SH-SY5Y (cell line): Measurements from ENCODE around the gene STK11.

Source experiments
- GATA2 ChIP-seq: IDR thresholded peaks from 2 replicates; pipeline ENCODE4 v1.6.1; 2011; ENCODE audit warnings: mild to moderate bottlenecking, low read depth, low read length
- GATA3 ChIP-seq: IDR thresholded peaks from 2 replicates; pipeline ENCODE4 v1.6.1; 2011; ENCODE audit warnings: low read depth, mild to moderate bottlenecking, low read length, moderate library complexity

The STK11 gene

DNA sequence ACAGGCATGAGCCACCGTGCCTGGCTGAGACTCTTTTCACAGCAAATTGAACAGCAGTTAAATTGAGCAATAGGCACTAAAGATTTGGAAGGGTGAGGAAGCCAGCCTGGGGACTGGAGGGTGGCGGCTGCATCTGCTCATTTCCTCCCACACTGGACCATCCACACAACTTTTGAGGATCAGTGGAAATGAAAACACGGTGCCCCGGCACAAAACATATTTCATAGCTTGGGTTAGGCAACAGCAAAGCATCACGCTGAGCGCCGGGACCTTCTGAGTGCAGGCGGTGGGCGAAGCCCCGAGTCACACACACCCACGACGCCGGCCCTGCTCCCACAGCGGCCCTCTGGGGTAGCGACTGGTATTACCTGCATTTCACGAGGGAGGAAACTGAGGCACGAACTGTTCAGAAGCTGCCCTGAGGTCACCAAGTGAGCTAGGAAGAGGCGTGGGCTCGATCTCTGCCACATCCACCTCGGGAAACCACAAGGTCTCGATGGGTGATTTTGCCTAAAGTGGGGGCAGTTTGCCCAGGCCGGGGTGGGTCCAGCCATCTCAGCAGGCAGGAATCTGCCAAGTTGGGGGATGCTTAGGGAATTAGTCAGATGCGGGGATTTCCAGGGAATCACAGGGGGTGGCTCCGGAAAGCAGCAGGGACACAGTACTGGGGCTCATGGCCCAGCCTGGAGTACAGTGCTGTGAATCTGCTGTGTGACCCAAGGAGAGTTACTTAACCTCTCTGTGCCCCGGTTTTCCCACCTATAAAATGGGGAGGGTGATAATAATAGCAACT lies 28.1 kb upstream of the STK11 start:
- TF ChIP-seq GATA2 (no peak), GATA3 (no peak)

DNA sequence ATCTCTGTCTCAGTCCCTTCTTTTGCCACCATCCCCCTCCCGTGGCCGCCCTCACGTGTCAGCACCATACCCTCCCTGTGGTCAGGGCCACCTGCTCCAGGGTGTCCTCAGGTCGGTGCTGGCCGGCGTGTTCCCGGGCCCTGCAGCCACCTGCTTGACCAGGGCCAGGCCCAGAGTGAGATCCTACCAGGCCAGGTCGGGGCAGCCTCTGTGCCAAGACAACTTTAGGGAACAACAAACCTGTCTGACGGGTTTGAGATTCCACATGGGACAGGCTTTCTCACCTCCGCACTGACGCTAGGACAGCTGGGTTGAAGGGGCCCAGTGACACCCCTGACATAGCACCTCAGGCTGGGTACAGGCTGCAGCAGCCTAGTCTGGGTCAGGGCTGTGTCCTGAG lies 24.0 kb upstream of the STK11 start:
- TF ChIP-seq GATA2 = no peak
- TF ChIP-seq GATA3 = no peak

DNA sequence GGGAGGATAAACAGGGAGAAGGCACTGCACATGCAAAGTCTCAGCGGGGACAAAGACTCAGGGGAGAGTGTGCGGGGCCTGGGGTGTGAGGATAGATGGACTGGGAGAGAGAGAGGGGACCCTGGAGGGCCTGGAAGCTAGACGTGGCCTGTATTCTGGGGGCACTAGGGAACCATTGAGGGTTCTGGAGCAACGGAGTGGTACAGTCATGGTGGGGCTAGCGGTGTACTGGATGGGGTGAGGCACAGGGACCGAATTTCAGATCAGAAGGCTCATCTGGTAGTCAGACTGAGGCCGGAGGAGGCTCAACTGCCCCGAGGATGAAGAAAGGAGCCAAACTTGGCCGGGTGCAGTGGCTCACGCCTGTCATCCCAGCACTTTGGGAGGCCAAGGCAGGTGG lies 23.5 kb upstream of the STK11 start:
- TF ChIP-seq GATA3 (no peak), GATA2 (no peak)

DNA sequence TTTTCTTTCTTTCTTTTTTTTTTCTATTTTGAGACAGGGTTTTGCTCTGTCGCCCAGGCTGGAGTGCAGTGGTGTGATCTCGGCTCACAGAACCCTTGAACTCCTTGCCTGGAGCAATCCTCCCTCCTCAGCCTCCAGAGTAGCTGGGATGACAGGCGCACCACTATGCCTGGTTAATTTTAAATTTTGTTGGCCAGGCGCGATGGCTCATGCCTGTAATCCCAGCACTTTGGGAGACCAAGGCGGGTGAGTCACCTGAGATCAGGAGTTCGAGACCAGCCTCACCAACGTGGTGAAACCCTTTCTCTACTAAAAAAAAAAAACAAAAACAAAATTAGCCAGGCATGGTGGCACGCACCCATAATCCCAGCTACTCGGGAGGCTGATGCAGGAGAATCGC lies 22.9 kb upstream of the STK11 start:
- TF ChIP-seq GATA2 (no peak), GATA3 (no peak)

DNA sequence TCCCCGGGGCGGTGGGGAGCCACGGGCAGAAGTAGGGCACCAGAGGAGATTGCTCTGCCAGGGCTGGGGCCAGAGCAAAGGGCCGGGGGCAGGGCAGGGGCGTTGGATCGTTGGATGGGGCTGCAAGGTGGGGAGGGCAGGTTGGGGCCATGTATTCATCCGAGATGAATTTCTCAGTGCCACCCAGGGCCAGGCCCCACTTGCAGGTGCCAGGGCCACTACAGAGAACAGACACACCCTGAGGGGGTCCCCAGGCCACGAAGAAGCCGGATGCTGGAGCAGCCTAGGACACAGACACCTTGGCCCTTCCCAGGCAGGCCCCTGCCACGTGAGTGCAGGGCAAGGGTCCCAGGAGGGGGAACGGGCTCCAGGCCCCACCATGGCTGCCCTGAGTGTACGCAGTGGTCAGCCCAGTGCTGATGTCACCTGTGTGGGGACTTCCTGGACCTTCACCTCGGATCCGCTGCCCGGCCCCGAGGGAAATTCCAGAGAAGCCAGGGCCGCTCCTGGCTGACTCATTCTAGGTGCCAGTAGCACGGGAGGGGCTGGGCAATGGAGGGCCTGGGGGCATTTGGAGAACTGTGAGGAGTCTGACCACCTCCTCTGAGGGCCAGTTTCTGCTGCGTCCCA lies 21.9 kb upstream of the STK11 start:
- TF ChIP-seq GATA3 (no peak), GATA2 (no peak)

DNA sequence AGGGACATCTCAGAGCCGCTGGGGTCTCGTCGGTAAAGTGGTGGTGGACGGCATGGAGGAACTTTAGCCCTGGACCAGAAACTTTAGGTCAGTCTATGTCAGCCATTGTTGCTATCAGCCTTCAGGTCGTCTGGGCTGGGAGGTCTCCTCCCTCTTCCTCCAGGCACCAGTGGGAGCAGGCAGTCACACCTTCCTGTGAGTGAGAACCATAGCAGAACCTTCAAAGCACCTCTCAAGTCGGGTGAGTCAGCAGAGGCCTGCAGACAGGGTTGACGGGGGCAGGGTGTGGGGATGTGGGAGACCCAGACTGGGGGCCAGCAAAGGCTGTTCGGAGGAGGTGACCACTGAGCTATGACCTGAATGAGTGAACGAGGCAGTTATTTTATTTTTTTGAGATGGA lies 16.2 kb upstream of the STK11 start:
- no peak for TF ChIP-seq GATA2
- no peak for TF ChIP-seq GATA3

DNA sequence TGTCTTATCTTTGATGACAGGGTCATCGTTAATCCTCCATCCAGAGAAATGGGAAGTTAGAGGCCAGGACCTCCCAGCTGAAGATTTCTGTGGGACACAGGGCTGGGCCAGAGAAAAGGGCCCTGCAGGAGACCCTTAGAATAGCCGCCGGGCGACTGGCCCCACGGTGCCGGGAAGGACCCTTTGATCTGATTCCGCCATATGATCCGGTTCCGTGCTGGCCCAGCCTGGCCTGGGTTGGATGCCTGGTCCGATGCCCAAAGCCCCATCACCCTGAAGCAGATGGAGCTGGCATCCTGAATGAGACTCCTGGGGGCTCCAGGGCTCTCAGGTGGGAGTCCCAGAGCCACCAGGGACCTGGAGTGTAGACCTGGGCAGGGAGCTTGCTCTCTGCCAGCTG lies 6.0 kb upstream of the STK11 start:
- TF ChIP-seq GATA2 = no peak
- TF ChIP-seq GATA3 = no peak

DNA sequence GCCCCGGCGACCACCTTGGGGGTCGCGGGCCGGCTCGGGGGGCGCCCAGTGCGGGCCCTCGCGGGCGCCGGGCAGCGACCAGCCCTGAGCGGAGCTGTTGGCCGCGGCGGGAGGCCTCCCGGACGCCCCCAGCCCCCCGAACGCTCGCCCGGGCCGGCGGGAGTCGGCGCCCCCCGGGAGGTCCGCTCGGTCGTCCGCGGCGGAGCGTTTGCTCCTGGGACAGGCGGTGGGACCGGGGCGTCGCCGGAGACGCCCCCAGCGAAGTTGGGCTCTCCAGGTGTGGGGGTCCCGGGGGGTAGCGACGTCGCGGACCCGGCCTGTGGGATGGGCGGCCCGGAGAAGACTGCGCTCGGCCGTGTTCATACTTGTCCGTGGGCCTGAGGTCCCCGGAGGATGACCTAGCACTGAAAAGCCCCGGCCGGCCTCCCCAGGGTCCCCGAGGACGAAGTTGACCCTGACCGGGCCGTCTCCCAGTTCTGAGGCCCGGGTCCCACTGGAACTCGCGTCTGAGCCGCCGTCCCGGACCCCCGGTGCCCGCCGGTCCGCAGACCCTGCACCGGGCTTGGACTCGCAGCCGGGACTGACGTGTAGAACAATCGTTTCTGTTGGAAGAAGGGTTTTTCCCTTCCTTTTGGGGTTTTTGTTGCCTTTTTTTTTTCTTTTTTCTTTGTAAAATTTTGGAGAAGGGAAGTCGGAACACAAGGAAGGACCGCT lies 729 bp downstream of the STK11 start:
- TF ChIP-seq GATA3 (no peak), GATA2 (no peak)

DNA sequence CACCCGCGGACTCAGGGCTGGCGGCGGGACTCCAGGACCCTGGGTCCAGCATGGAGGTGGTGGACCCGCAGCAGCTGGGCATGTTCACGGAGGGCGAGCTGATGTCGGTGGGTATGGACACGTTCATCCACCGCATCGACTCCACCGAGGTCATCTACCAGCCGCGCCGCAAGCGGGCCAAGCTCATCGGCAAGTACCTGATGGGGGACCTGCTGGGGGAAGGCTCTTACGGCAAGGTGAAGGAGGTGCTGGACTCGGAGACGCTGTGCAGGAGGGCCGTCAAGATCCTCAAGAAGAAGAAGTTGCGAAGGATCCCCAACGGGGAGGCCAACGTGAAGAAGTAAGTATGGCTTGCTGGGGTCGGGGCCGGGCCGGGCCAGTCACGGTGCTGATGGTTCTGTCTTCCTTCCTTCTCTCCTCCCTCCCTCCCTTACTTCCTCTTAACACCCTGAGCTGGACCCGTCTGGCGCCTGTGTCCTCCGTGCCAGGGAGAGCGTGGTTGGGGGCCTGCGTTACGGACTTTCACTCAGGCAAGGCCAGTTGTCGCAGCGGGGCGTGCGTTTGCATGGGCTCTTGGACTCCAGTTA lies 1.4 kb downstream of the STK11 start:
- TF ChIP-seq GATA2 = no peak

DNA sequence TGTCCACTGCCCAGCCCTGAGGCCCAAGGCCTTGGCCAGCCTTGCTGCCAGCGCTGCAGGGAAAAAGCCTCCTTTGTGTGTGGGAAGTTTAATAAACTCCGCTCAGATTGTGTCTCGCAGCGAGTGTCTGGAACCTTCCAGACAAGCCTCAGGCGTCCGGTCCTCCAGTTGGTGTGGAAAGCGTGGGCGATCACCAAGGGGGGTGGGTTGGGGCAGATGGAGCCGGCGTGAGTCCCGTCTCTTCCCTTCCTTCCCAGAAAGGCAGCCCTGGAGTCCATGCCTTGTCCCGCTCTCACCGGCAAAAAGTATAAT lies 4.6 kb downstream of the STK11 start:
- TF ChIP-seq GATA3 (no peak), GATA2 (no peak)

DNA sequence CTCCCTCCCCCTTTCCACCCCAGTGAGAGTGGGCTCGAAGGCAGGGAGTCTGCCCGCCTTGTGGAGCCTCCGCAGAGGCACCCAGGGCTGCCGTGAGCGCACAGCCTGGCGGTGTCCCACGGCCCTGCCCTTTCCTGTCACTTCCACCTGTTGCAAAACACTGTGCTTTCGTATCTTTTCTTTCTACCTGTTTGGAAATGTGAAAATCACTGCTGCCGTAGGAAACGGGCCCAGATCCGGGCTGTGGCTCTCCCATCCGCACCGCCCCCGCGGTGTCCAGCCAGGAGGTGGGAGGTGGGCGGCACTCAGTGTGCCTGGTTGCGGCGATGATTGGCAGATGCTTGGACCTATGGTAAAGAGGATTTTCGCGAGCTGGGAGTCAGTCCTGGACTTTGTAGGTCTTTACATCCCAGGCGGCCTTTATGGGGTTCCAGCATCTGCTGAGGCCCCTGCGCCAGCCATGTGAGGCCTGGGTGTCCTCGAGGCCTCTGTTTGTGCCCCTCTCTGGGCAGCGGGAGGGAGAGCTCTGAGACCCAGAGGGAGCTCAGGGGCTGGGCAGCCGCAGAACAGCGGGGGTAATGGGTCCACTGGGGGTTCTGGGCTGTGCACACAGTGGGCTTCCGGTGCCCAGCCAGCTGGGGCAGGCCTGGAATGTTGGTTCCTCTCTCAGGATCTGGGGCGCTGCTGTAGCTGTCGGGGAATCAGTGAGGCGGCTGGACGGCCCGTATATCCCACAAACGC lies 6.1 kb downstream of the STK11 start:
- TF ChIP-seq GATA3 (no peak), GATA2 (no peak)

DNA sequence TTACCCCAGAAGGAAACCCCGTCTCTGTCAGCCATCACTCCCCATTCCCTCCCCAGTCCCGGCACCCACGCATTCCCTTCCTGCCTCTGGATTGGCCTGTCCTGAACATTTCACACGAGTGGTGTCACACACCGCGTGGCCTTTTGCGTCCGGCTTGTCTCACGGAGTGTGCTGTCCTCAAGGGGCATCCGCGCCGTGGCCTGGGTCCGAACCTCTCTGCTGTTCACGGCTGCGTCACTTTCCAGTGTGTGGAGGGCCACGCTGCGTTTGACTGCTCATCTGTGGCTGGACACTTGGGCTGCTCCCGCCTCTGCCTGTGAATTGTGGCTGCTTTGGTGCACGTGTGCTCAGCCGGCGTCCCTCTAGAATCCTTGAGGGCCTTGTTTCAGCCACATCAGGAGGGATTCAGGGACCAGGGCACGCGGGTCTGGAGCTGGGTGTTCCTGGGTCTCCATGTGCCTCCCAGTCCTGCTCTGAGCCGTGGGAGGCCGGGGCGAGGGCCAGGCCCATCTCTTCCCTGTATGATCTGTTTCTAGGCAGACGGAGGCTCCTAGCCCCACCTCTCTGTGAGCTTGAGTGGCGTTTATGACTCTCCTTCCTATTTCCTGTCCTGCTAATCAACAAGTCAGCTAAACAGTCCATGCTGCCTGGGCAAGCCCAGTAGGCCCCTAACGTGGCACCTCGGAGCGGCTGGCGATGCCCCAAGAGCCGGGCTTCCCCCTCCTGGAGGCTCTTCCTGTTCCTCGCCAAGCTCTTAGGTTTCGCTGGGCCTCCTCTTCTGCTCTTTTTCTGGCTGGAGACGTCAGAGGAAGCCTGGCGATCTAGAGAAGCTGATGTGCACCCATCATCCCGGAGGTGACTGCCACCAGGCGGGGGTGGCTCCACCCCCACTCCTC lies 8.1 kb downstream of the STK11 start:
- TF ChIP-seq GATA3 (no peak), GATA2 (no peak)

DNA sequence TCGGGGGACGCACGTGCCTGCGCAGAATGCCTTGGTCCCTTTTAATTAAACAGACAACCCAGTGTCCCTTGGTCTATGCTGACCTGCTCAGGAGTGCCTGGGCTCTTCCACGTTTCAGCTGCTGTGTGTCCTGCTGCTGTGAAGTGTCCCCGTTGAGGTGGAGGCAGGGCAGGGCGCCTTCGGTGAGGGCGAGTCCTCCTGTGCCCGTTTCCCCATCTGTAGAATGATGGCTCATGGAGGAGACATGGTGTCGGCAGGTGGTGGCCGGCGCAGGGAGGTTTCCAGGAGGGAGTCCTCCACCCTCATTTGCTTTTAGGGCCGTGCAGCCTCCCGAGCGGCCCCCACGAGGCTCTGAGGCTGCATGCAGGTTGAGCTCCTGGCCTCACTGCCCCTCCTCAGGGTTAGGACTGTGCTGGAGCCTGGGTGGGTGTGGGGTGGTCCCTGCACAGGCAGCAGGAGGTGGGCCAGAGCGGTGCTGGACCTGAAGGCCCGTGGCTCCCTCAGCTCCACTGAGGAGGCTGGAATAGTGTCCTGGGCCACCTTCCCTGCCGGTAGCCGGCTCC lies 8.8 kb downstream of the STK11 start:
- TF ChIP-seq GATA2 (no peak), GATA3 (no peak)
